Lower leg skin (tissue), 3 donors: ENCODE measurements around the gene AGO3.

Experiments used
- CTCF ChIP-seq, 3 donors: fragments of 450-650 bp; IDR thresholded peaks; one replicate each; pipeline ENCODE4 v1.5.1; 2016; ENCODE audit warnings: antibody characterized with exemption in 3 of 3, mild to moderate bottlenecking in 3 of 3, moderate library complexity in 2 of 3
- POLR2A ChIP-seq, 2 donors: fragments of 450-650 bp; IDR thresholded peaks; one replicate each; pipeline ENCODE4 v1.6.1; 2016 to 2017; ENCODE audit warnings: antibody characterized with exemption in 2 of 2, mild to moderate bottlenecking in 1 of 2, moderate library complexity in 1 of 2

- TF ChIP-seq CTCF (IDR thresholded peaks at IDR 0.05) (no peak), POLR2A (IDR thresholded peaks at IDR 0.05) (no peak)
Observed at GRCh38 chr1:36092166-36092797, 161.4 kb downstream of the AGO3 start.
